Prostate gland (tissue), 2 donors: ENCODE results near the gene ITGB5. TPM values are rescaled to one million over a fixed set of nuclear protein-coding genes. Genes with fewer than 3 reads are reported as not detected.

Experiments
- DNase-seq: peaks from one replicate; pipeline ENCODE4 v3.0.0-alpha.2; 2019; ENCODE audit warnings: low spot score
- H3K27ac ChIP-seq, 2 donors: fragments of 200-600 bp; sonication (generic); 2 replicates each; pipeline ENCODE4 v1.5.1; 2017 to 2019
- H3K27me3 ChIP-seq: fragments of 200-600 bp; sonication (generic); replicated peaks from 2 replicates; pipeline ENCODE4 v1.5.1; 2019; ENCODE audit not compliant: insufficient read depth
- H3K36me3 ChIP-seq, 2 donors: fragments of 200-600 bp; sonication (generic); 1 replicate in 1 of 2; 2 replicates in 1 of 2; pipeline versions ENCODE4 v1.5.1 to v1.8.1; 2017 to 2019
- H3K4me1 ChIP-seq: fragments of 200-600 bp; sonication (generic); replicated peaks from 2 replicates; pipeline ENCODE4 v1.5.1; 2019
- H3K4me3 ChIP-seq, 2 donors: fragments of 200-600 bp; sonication (generic); 2 replicates each; pipeline ENCODE4 v1.5.1; 2017 to 2019
- H3K9me3 ChIP-seq: fragments of 200-600 bp; sonication (generic); 2 replicates; pipeline ENCODE4 v1.5.1; 2017
- POLR2A ChIP-seq: fragments of 450-650 bp; IDR thresholded peaks from one replicate; pipeline ENCODE4 v1.6.1; 2016; ENCODE audit warnings: antibody characterized with exemption, mild to moderate bottlenecking
- POLR2AphosphoS5 ChIP-seq: sonication (generic); formaldehyde crosslinking; IDR thresholded peaks from one replicate; pipeline ENCODE4 v1.6.1; 2017; ENCODE audit warnings: antibody characterized with exemption
- WGBS: methylation state at CpG from one replicate; pipeline ENCODE4 v1.1.5; 2018; 5-methylcytosine and 5-hydroxymethylcytosine counted together
- intact Hi-C: fragments of 100-400 bp; cut with DNase I; formaldehyde crosslinking; loops from one replicate; pipeline ENCODE4 v1.14.2; 2022
- total RNA-seq, 2 donors: library from RNA; depleted of rRNA; stranded (reverse); fragments of >200 nt; gene quantifications; one replicate each; pipeline ENCODE4 v1.1.0, GENCODE V29; 2016
- TF ChIP-seq, protein P1 (sequence below), 4 experiments: fragments of 200-600 bp in 2 of 4; fragments of 450-650 bp in 2 of 4; sonication (generic) in 2 of 4; IDR thresholded peaks; 1 replicate in 3 of 4; 2 replicates in 1 of 4; pipeline ENCODE4 v1.5.1; 2016 to 2019; ENCODE audit warnings: antibody characterized with exemption in 4 of 4, mild to moderate bottlenecking in 2 of 4, moderate library complexity in 2 of 4

Gene ITGB5
- total RNA-seq, 2 donors from 2014 or later = 123 to 154 TPM

DNA sequence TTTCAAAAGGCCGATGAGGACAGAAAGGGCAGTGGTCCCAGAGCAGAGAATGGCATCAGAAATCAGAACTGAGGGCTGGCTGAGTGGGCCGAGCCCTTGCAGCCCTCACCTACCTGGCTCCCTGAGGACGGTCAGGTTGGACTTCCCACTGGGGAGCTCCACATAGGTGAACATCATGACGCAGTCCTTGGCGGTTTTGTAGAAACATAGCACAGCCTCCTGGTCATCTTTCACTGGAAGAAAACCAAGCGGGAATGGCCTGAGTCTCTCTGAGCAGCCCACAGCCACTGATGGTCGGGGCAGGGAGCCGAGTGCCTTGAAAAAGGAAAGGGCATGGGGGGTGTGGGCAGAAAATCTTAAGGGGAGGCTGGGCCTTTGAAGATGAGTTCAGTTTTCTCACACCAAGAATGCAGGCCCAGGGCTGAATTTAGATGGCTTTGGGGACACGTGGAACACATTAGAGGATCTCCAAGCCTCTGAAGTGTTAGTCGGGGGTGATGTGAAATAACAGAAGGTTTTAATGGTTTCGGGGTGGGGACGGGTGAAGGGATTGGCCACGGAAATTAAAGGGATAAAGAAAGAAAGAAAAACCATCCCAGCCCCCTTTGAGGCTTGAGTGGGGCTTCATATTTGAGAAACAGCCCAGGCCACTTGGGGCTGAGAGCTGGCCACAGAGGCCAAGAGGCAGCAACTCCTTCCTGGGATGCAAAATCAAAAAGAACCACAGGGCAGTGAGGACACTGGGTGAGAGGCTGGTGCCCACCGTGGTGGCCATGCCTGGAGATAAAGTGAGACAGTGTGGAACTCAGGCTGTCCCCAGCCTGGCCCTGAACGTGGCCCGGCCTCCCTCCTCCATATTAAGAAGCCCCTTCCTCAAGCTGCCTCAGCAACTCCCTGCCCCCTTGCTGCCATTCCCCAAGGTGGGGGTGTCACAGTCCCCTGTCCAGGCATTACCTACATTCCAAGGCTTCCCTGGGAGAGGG lies 120.8 kb downstream of the ITGB5 start:
- no peak overlapping the region for H3K4me3 ChIP-seq
- no peaks in the 10 kb centered on the region for H3K27me3 ChIP-seq
- H3K36me3 ChIP-seq = peaks cover 0 to 4% of the 10 kb centered on the region in 2 donors
- DNase-seq = no peak
- no peaks in the 10 kb centered on the region for H3K9me3 ChIP-seq
- 89% methylated on average over 16 of the region's 16 CpGs for WGBS
- TF ChIP-seq POLR2A = no peak
- TF ChIP-seq, protein P1, sequence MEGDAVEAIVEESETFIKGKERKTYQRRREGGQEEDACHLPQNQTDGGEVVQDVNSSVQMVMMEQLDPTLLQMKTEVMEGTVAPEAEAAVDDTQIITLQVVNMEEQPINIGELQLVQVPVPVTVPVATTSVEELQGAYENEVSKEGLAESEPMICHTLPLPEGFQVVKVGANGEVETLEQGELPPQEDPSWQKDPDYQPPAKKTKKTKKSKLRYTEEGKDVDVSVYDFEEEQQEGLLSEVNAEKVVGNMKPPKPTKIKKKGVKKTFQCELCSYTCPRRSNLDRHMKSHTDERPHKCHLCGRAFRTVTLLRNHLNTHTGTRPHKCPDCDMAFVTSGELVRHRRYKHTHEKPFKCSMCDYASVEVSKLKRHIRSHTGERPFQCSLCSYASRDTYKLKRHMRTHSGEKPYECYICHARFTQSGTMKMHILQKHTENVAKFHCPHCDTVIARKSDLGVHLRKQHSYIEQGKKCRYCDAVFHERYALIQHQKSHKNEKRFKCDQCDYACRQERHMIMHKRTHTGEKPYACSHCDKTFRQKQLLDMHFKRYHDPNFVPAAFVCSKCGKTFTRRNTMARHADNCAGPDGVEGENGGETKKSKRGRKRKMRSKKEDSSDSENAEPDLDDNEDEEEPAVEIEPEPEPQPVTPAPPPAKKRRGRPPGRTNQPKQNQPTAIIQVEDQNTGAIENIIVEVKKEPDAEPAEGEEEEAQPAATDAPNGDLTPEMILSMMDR (IDR thresholded peaks at IDR 0.05) = no peak
- TF ChIP-seq POLR2AphosphoS5 = no peak
- H3K27ac ChIP-seq = no peak overlapping the region
- intact Hi-C loops = loop anchor here (10.0 kb wide), 1 partner anchor 668 kb away; no protein-coding TSS in a partner anchor
- H3K4me1 ChIP-seq = peaks cover 7% of the 10 kb centered on the region

DNA sequence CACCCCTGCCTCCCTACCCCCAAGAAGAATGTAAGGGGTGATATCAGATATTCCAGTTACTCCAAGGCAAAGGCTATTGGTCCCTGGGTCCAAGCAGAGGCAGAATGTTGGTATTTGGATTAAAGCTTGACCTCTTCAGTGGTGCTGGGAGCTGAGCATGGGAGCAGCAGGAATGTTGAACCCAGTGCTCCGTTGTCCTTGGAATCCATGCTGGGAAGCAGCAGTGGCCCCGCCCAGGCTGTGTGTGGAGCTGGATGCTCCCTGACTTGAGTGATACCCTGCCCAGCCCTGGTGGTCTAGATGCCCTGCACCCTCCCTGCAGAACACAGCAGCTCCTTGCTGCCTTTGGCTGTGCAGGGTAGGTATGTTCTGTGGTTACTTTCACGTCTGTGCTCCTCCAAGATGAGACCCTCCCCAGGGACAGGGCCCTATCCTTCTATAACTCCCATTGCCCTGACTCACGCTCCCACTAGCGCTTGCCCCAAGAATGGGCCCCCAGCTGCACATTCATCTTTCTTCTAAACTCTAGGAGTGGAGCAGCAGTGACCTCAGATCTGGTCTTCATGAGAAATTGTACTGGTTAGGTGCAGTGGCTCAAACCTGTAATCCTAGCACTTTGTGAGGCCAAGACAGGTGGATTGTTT lies 121.8 kb downstream of the ITGB5 start:
- 92% methylated on average over 5 of the region's 5 CpGs for WGBS
- peaks cover 0 to 4% of the 10 kb centered on the region in 2 donors for H3K36me3 ChIP-seq
- intact Hi-C loops = loop anchor here (10.0 kb wide), 1 partner anchor 669 kb away; no protein-coding TSS in a partner anchor

DNA sequence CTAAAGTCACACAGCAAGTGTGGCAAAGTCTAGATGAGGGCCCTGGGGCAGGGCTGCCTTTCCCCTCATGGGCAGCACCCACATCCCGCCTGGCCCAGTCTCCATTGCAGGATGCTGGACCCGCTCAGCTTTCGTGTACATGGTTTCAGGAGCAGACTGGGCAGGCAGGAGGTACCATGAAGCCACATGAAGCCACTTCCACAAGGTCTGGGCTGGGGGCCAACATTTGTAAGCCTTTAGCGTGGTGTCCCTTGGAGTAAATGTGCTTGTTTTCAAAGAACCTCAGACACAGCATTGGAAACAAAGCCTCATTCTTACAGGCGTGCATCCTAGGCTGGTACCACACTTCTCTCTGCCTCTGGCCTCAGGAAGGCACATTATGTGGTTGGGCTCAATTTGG lies 122.4 kb downstream of the ITGB5 start:
- Histone ChIP-seq H3K4me1 (peaks cover 7% of the 10 kb centered on the region), H3K27ac (no peak overlapping the region), H3K4me3 (no peak overlapping the region), H3K9me3 (no peaks in the 10 kb centered on the region), H3K27me3 (no peaks in the 10 kb centered on the region), H3K36me3 (peaks cover 0 to 4% of the 10 kb centered on the region in 2 donors)
- no peak for DNase-seq
- intact Hi-C loops = loop anchor here (10.0 kb wide), 1 partner anchor 670 kb away; no protein-coding TSS in a partner anchor
- TF ChIP-seq, protein P1 (IDR thresholded peaks at IDR 0.05) = no peak
- no peak for TF ChIP-seq POLR2AphosphoS5
- no peak for TF ChIP-seq POLR2A
- WGBS = 74% methylated on average over 5 of the region's 5 CpGs

More for the DNA sequence above, 121.8 kb downstream of the ITGB5 start:
- Histone ChIP-seq H3K27me3 (no peaks in the 10 kb centered on the region), H3K27ac (no peak overlapping the region), H3K9me3 (no peaks in the 10 kb centered on the region), H3K4me3 (no peak overlapping the region), H3K4me1 (peaks cover 7% of the 10 kb centered on the region)
- no peak for TF ChIP-seq POLR2AphosphoS5
- TF ChIP-seq POLR2A = no peak
- TF ChIP-seq, protein P1 (IDR thresholded peaks at IDR 0.05) = no peak
- no peak for DNase-seq

DNA sequence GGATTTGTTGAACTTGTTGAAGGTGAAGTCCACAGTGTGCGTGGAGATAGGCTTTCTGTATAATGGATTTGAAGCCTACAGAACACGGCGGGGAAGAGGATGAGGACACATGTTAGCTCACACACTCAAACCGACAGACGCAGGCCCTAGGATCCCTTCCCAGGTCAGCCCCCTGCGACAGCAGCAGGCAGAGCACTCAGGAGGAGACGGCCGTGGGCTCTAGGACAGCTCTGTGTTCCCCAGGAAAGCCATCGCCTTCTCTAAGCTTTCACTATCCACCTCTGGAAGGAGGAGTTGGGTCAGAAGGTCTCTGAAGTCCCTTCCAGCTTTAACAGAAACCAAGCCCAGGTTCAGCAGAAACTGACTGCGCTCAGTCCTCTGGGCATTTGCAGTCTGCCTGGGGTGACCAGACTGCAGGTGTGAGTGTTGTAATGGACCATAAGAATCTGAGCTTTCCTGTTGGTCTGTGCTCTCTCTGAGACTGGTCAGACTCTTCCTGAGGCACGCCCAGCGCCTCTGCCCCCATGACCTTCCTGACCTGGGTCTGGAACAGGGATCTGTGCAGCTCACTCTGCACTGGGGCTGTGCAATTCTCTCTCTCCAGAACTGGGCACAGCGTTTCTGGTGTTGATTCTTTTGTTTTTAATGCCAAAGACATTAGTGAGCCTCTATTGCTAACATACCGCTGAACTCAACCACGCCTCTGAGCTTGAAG lies 123.4 kb downstream of the ITGB5 start:
- WGBS = 92% methylated on average over 15 of the region's 15 CpGs
- intact Hi-C loops = loop anchor here (10.0 kb wide), 1 partner anchor 671 kb away; no protein-coding TSS in a partner anchor
- peaks cover 7% of the 10 kb centered on the region for H3K4me1 ChIP-seq
- no peak overlapping the region for H3K27ac ChIP-seq
- H3K36me3 ChIP-seq = peaks cover 0 to 4% of the 10 kb centered on the region in 2 donors
- TF ChIP-seq, protein P1 (IDR thresholded peaks at IDR 0.05) = no peak
- TF ChIP-seq POLR2A = no peak
- no peak for TF ChIP-seq POLR2AphosphoS5
- H3K27me3 ChIP-seq = no peaks in the 10 kb centered on the region
- DNase-seq = no peak
- H3K4me3 ChIP-seq = no peak overlapping the region
- H3K9me3 ChIP-seq = no peaks in the 10 kb centered on the region
